OCI-LY3 (cell line): ENCODE measurements around the gene NR2F1.

ENCODE experiments used
- CTCF ChIP-seq: fragments of 200-600, 300-600 bp; sonication (generic); IDR thresholded peaks from 2 replicates; pipeline ENCODE4 v1.5.1; 2014; ENCODE audit warnings: antibody characterized with exemption, low read length, low read depth
- EZH2phosphoT487 ChIP-seq: fragments of 200-600 bp; shearing (Covaris generic); IDR thresholded peaks from 2 replicates; pipeline ENCODE4 v1.6.1; 2018; ENCODE audit warnings: antibody characterized with exemption, mixed run types, low read depth

DNA sequence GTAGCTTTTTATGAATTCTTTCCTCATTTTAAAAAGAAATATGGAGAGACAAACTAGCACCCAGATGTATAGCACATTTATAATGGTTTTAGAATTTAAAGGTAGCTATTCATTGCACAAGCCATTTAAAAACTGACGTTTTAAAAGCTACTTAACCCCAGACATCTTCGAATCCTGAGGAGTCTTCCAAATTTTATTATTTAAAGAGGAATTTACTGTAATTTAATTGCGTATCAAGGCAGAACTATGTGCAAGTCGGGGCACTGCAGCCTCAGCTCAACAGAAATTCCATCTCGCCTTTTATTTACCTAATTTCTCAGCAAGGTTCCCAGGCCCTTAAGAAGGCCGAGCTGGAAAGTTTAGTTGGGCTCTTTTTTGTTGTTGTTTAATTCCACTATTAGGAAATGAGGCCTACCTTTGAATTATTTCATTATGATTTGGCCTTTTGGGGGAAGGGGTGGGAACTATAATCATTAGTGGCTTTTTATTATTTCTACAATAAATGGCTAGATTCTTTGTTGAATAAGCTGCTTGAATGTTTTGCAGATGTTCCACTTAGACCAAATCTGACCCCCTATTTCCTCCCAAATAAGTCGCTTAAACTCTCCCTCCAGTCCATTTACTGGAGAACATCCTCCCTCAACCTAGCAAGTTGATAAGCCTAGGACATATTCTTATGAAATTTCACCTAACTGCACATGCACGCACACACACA, 20.2 kb downstream of the NR2F1 start:
- TF ChIP-seq CTCF (no peak), EZH2phosphoT487 (no peak)
